H9 (cell line): ENCODE results near the gene ZNF57. TPM values are rescaled to one million over a fixed set of nuclear protein-coding genes. Genes with fewer than 3 reads are reported as not detected.
"Not testable (repeated sequence)": the region's sequence is repeated elsewhere in the genome, so short reads cannot be mapped to it uniquely, and the experiment has no call there.

Experiments
- DNase-seq: peaks from one replicate; pipeline ENCODE4 v3.0.0-alpha.2; 2017
- H2AFZ ChIP-seq: one replicate; pipeline ENCODE4 v1.6.1; 2013; ENCODE audit warnings: mild to moderate bottlenecking, low read length, control low read depth, moderate library complexity
- H2AK5ac ChIP-seq: 2 replicates; pipeline ENCODE4 v1.6.1; 2013; ENCODE audit warnings: low read length, control low read depth, mixed read lengths; ENCODE audit not compliant: insufficient read length
- H2BK120ac ChIP-seq: one replicate; pipeline ENCODE4 v1.6.1; 2013; ENCODE audit warnings: low read depth, mild to moderate bottlenecking, low read length, control low read depth, inconsistent platforms; ENCODE audit not compliant: poor library complexity, severe bottlenecking
- H2BK12ac ChIP-seq: 2 replicates; pipeline ENCODE4 v1.6.1; 2013; ENCODE audit warnings: low read length, control low read depth, mixed read lengths, low read depth; ENCODE audit not compliant: insufficient read length
- H2BK15ac ChIP-seq: 2 replicates; pipeline ENCODE4 v1.6.1; 2013; ENCODE audit warnings: low read depth, low read length, control low read depth
- H2BK20ac ChIP-seq: one replicate; pipeline ENCODE4 v1.6.1; 2013; ENCODE audit warnings: low read depth, mild to moderate bottlenecking, low read length, control low read depth, inconsistent platforms; ENCODE audit not compliant: poor library complexity, severe bottlenecking
- H2BK5ac ChIP-seq: 2 replicates; pipeline ENCODE4 v1.6.1; 2013; ENCODE audit warnings: low read length, control low read depth, mixed read lengths; ENCODE audit not compliant: insufficient read length
- H3K14ac ChIP-seq: 2 replicates; pipeline ENCODE4 v1.6.1; 2013; ENCODE audit warnings: low read length, control low read depth; ENCODE audit not compliant: insufficient read depth
- H3K18ac ChIP-seq: 2 replicates; pipeline ENCODE4 v1.6.1; 2013; ENCODE audit warnings: low read depth, mild to moderate bottlenecking, mixed read lengths, low read length, control low read depth; ENCODE audit not compliant: insufficient read length
- H3K23ac ChIP-seq: 2 replicates; pipeline ENCODE4 v1.6.1; 2013; ENCODE audit warnings: low read length, control low read depth, mixed read lengths, low read depth; ENCODE audit not compliant: insufficient read length
- H3K23me2 ChIP-seq: 2 replicates; pipeline ENCODE4 v1.6.1; 2013; ENCODE audit warnings: low read depth, mild to moderate bottlenecking, mixed read lengths, low read length, control low read depth; ENCODE audit not compliant: insufficient read length, poor library complexity, severe bottlenecking
- H3K27ac ChIP-seq: 2 replicates; pipeline ENCODE4 v1.5.1; 2013; ENCODE audit warnings: low read length, control low read depth, mixed read lengths, low read depth; ENCODE audit not compliant: insufficient read length
- H3K27me3 ChIP-seq: 2 replicates; pipeline ENCODE4 v1.6.1; 2013; ENCODE audit warnings: low read length, control low read depth, inconsistent platforms; ENCODE audit not compliant: insufficient read depth
- H3K4ac ChIP-seq: 2 replicates; pipeline ENCODE4 v1.6.1; 2013; ENCODE audit warnings: low read depth, mild to moderate bottlenecking, control low read depth, inconsistent platforms, low read length, moderate library complexity
- H3K4me1 ChIP-seq: 2 replicates; pipeline ENCODE4 v1.6.1; 2013; ENCODE audit warnings: low read length, control low read depth, inconsistent platforms; ENCODE audit not compliant: insufficient read depth
- H3K4me2 ChIP-seq: 2 replicates; pipeline ENCODE4 v1.6.1; 2013; ENCODE audit warnings: low read length, control low read depth, mixed read lengths; ENCODE audit not compliant: insufficient read length, insufficient read depth
- H3K56ac ChIP-seq: 2 replicates; pipeline ENCODE4 v1.6.1; 2013; ENCODE audit warnings: low read depth, mild to moderate bottlenecking, mixed read lengths, low read length, control low read depth; ENCODE audit not compliant: insufficient read length
- H3K79me1 ChIP-seq: 2 replicates; pipeline ENCODE4 v1.6.1; 2013; ENCODE audit warnings: low read depth, mild to moderate bottlenecking, moderate library complexity, low read length, control low read depth, inconsistent platforms; ENCODE audit not compliant: insufficient read depth, poor library complexity, severe bottlenecking
- H3K79me2 ChIP-seq: 2 replicates; pipeline ENCODE4 v1.6.1; 2013; ENCODE audit warnings: low read length, control low read depth, inconsistent platforms; ENCODE audit not compliant: insufficient read depth
- H3K9ac ChIP-seq: 2 replicates; pipeline ENCODE4 v1.6.1; 2013; ENCODE audit warnings: low read length, control low read depth, mixed read lengths; ENCODE audit not compliant: insufficient read length; ENCODE audit errors: extremely low read depth
- H3K9me3 ChIP-seq: one replicate; pipeline ENCODE4 v1.6.1; 2013; ENCODE audit warnings: low read depth, low read length, inconsistent platforms; ENCODE audit not compliant: control insufficient read depth
- H3T11ph ChIP-seq: one replicate; pipeline ENCODE4 v1.6.1; 2013; ENCODE audit warnings: mild to moderate bottlenecking, low read length, control low read depth, inconsistent platforms
- H4K20me1 ChIP-seq: one replicate; pipeline ENCODE4 v1.6.1; 2013; ENCODE audit not compliant: control insufficient read depth, insufficient read length, insufficient read depth
- H4K5ac ChIP-seq: 2 replicates; pipeline ENCODE4 v1.6.1; 2013; ENCODE audit warnings: low read depth, mild to moderate bottlenecking, mixed read lengths, low read length, control low read depth; ENCODE audit not compliant: insufficient read length
- H4K8ac ChIP-seq: replicated peaks from 2 replicates; pipeline ENCODE4 v1.6.1; 2013; ENCODE audit warnings: low read length, control low read depth, mixed read lengths, low read depth; ENCODE audit not compliant: insufficient read length
- H4K91ac ChIP-seq: 2 replicates; pipeline ENCODE4 v1.6.1; 2013; ENCODE audit warnings: low read depth, mild to moderate bottlenecking, moderate library complexity, mixed read lengths, low read length, control low read depth; ENCODE audit not compliant: insufficient read length
- H3K27ac Mint-ChIP-seq, 3 experiments: 2 replicates in 2 of 3; 3 replicates in 1 of 3; pipeline ENCODE4 v1.8.0; 2020 to 2021; ENCODE audit warnings: mixed read lengths in 3 of 3, mild to moderate bottlenecking in 1 of 3, moderate library complexity in 1 of 3
- H3K27me3 Mint-ChIP-seq: 2 replicates; pipeline ENCODE4 v1.8.0; 2021; ENCODE audit warnings: low read depth, mild to moderate bottlenecking, moderate library complexity, mixed read lengths
- H3K36me3 Mint-ChIP-seq, 3 experiments: 2 replicates in 2 of 3; 3 replicates in 1 of 3; pipeline ENCODE4 v1.8.0; 2020 to 2021; ENCODE audit warnings: low read depth in 3 of 3, mixed read lengths in 3 of 3; ENCODE audit not compliant: insufficient read depth in 1 of 3
- H3K4me1 Mint-ChIP-seq, 2 experiments: 2 replicates each; pipeline ENCODE4 v1.8.0; 2020; ENCODE audit warnings: mixed read lengths in 2 of 2
- H3K4me3 Mint-ChIP-seq, 2 experiments: 2 replicates in 1 of 2; 3 replicates in 1 of 2; pipeline ENCODE4 v1.8.0; 2020 to 2021; ENCODE audit warnings: mild to moderate bottlenecking in 2 of 2, mixed read lengths in 2 of 2, moderate library complexity in 1 of 2
- H3K9me3 Mint-ChIP-seq, 2 experiments: 2 replicates in 1 of 2; 3 replicates in 1 of 2; pipeline ENCODE4 v1.8.0; 2020; ENCODE audit warnings: mild to moderate bottlenecking in 2 of 2, mixed read lengths in 2 of 2, moderate library complexity in 1 of 2
- CTCF ChIP-seq: fragments of 200-600 bp; sonication (generic); conservative IDR thresholded peaks from 3 replicates; pipeline ENCODE4 v1.8.0; 2021; ENCODE audit warnings: antibody characterized with exemption, mild to moderate bottlenecking
- WGBS: extraction: QIAGEN DNeasy Blood & Tissue Kit; methylation state at CpG from one replicate; pipeline ENCODE4 v1.1.7; 2013; ENCODE audit warnings: missing lambda C conversion rate, low lambda C conversion rate, mixed read lengths; ENCODE audit not compliant: insufficient read length; ENCODE audit errors: extremely low coverage; 5-methylcytosine and 5-hydroxymethylcytosine counted together
- total RNA-seq: library from RNA; stranded (reverse); gene quantifications from 2 replicates; pipeline ENCODE4 v1.2.1, GENCODE V29; 2021

ZNF57 gene
- total RNA-seq, 1 experiment from 2014 or later, result 7.8 TPM

- no peaks in the 10 kb centered on the region for H3K23me2 ChIP-seq
- WGBS, result no CpG with 5 or more reads among the region's 13 CpGs
- no peak for TF ChIP-seq CTCF
- H3K9ac ChIP-seq, result no peak overlapping the region
- H3K18ac ChIP-seq, result no peak overlapping the region
- peaks cover 6 to 9% of the 10 kb centered on the region in 2 experiments for H3K9me3 Mint-ChIP-seq
- no peak overlapping the region for H2BK15ac ChIP-seq
- H3K4me3 Mint-ChIP-seq, result peak overlapping the region in 1 of 2 experiments; percentile 1; a peak in 1 of 5 replicates
- H3K79me1 ChIP-seq, result no peaks in the 10 kb centered on the region
- no peak overlapping the region for H2BK120ac ChIP-seq
- no peak overlapping the region for H3K14ac ChIP-seq
- no peaks in the 10 kb centered on the region for H4K20me1 ChIP-seq
- peaks cover 3% of the 10 kb centered on the region for H3K27me3 Mint-ChIP-seq
- H3K4me2 ChIP-seq, result no peak overlapping the region
- no peaks in the 10 kb centered on the region for H3K27me3 ChIP-seq
- no peak overlapping the region for H3K27ac ChIP-seq
- H3K56ac ChIP-seq, result no peak overlapping the region
- H2BK20ac ChIP-seq, result no peak overlapping the region
- H2BK12ac ChIP-seq, result no peak overlapping the region
- H2AFZ ChIP-seq, result no peak overlapping the region
- no peaks in the 10 kb centered on the region for H3K4me1 ChIP-seq
- H3K79me2 ChIP-seq, result peaks cover 8% of the 10 kb centered on the region; the same call in 1 of the 2 replicates
- no peak overlapping the region for H3K27ac Mint-ChIP-seq
- H3K4ac ChIP-seq, result no peak overlapping the region
- H2AK5ac ChIP-seq, result no peak overlapping the region
- no peak for DNase-seq
- no peak overlapping the region for H4K5ac ChIP-seq
- no peak overlapping the region for H3K23ac ChIP-seq
- H2BK5ac ChIP-seq, result no peak overlapping the region
- H3T11ph ChIP-seq, result no peak overlapping the region
- H3K4me1 Mint-ChIP-seq, result peaks cover 8 to 11% of the 10 kb centered on the region in 2 experiments
- no peak overlapping the region for H4K91ac ChIP-seq
- no peak overlapping the region for H4K8ac ChIP-seq
- no peaks in the 10 kb centered on the region for H3K9me3 ChIP-seq
- peaks cover 0 to 8% (median 0%) of the 10 kb centered on the region in 3 experiments; a peak in 3 of 7 replicates for H3K36me3 Mint-ChIP-seq
Measured at GRCh38 chr19:2902590-2903218, 2.0 kb downstream of the ZNF57 start.

GRCh38 chr19:2903326-2903725 lies 2.6 kb downstream of the ZNF57 start:
- H3T11ph ChIP-seq, H3K4me2 ChIP-seq, DNase-seq, H3K36me3 Mint-ChIP-seq, H4K5ac ChIP-seq, H3K4me1 ChIP-seq, H4K91ac ChIP-seq, H3K79me1 ChIP-seq, H3K18ac ChIP-seq, H2BK120ac ChIP-seq, H3K27ac ChIP-seq, H3K14ac ChIP-seq, H4K20me1 ChIP-seq, H3K23ac ChIP-seq, H2BK5ac ChIP-seq, H3K9me3 ChIP-seq, H3K27me3 ChIP-seq, H2BK12ac ChIP-seq, H2BK15ac ChIP-seq, H3K27ac Mint-ChIP-seq, H2BK20ac ChIP-seq, H4K8ac ChIP-seq, H2AFZ ChIP-seq, H3K23me2 ChIP-seq, H3K9me3 Mint-ChIP-seq, H3K79me2 ChIP-seq, H2AK5ac ChIP-seq, H3K27me3 Mint-ChIP-seq, H3K4ac ChIP-seq, H3K9ac ChIP-seq, H3K56ac ChIP-seq: not testable (repeated sequence)
- Mint-ChIP-seq H3K4me1 (peaks cover 8 to 11% of the 10 kb centered on the region in 2 experiments), H3K4me3 (0 out of 5 replicates have a peak overlapping the region, but pooled peaks of 1 of the 2 experiments have one; percentile 3)
- WGBS, result no CpG with 5 or more reads among the region's 13 CpGs
